SK-MEL-5 (cell line): ENCODE results near the gene FAM107A. TPM values are rescaled to one million over a fixed set of nuclear protein-coding genes. Genes with fewer than 3 reads are reported as not detected.

Experiments
- DNase-seq: peaks from one replicate; pipeline ENCODE4 v3.0.0-alpha.2; 2016; ENCODE audit warnings: low read depth, low spot score
- in situ Hi-C: cut with HindIII; loops from 2 replicates; pipeline ENCODE4 v1.10.0; 2016; ENCODE audit warnings: low sequenced_read_pairs, high pct_unique_total_duplicates, low pct_unique_long_range_greater_than_20kb
- total RNA-seq: library from RNA; depleted of rRNA; stranded (reverse); fragments of >200 nt; shearing (Covaris generic); gene quantifications from 2 replicates; pipeline ENCODE4 v1.2.3, GENCODE V29; 2014

Gene FAM107A
- total RNA-seq, 1 experiment from 2014 or later, result not detected

- in situ Hi-C loops, result no loop called here
These were observed 3.6 kb downstream of the FAM107A start for GRCh38 chr3:58573640-58574039.

DNA sequence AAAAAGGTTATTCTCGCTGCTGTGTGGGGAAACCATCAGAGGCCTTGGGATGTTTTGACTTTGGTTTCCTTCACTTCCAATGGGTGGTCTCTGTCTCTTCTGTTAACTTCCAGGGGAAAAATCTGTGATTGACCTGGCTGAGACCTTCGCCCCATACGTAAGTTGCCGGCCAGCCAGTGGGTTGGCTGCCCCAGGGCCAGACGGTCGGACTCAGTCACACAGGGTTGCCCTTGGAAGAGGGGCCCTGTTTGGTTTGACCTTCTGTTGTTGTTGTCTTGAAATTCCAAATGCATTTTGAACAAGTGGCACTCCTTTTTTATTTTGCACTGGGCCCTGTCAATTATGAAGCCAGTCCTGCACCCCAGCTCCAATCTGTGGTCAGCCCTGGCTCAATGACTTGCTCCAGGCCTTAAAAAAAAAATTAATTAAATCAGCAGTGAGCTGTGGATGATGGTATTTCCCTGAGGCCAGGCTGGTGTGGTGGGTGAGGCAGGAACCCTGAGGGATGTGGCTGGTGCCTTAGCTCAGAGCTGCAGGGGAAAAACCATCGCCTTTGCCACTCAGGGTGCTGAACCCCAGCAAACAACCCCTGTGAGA lies 4.5 kb downstream of the FAM107A start:
- in situ Hi-C loops, result no loop called here
- DNase-seq, result no peak

More at GRCh38 chr3:58573640-58574039, 3.6 kb downstream of the FAM107A start:
- no peak for DNase-seq

- in situ Hi-C loops, result no loop called here
- peak; percentile 51 for DNase-seq
These were observed 5.1 kb downstream of the FAM107A start for GRCh38 chr3:58572013-58572633.

- in situ Hi-C loops, result no loop called here
- no peak for DNase-seq
These were observed 6.3 kb downstream of the FAM107A start for GRCh38 chr3:58570851-58571250.

DNA sequence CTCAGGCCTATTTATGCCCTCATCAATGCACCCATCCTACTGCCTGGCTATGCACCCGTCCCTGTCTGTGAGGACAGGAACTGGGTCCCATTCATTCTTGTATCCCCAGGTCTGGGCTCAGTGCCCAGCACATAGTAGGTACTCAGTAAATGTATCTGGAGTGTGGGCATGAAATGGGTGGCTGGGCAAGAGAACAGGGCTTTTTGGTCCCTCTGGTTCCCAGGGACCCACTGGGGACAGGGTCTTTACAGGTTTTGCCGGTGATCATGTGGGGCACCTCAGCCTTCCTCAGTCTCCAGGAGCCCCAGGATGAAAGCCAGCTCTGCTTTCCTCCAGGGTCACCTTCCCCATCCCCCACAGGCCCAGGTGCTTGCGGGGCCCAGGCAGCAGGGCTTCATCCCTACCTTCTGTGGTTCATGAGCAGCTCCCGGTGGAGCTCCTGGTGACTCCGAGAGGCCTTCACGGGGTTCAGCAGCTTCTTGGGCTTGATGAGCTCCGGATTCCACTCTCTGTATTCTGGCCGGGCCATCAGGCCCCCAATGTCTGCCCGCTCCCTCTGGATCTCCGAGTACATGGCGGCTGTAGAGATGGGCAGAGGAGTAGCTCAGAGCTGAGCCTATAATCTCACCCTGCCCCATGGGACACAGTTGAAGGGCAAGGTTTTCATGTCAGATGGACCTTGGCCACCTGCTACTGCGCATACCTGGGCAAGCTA lies 7.7 kb downstream of the FAM107A start:
- in situ Hi-C loops, result no loop called here
- DNase-seq, result no peak

DNA sequence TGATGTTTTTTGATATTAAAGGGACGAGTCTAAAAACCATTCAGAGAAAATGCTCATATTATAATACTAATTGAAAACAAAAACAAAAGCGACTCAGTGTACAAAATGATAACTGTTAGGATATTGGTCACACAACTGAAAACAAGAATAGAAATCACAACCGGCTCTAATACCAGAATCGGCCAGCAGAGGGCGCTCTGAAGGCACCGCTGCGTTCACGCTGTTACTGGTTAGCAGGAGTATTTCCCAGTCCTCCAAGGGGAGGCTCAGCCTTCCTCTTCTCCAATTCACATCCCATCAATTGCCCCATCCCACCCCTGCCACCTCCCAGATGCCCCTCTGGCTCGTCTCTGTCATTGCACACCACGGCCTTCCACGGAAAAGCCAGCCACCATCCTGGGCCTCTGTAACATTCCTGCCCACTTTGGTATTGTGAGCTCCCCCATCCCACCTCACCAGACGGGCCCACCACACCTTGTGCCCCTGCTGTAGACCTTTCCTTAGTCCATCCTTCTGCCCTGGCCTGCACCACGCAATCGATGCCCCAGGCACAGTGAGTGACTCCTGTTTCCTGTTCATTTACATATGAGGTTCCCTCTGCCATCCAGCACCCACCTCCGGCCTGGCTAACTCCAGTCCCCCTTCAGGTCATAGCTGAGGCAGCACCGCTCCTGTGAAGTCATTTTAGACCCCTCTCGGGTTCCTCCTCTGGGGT lies 8.5 kb downstream of the FAM107A start:
- peak; percentile 74 for DNase-seq
- in situ Hi-C loops, result no loop called here

- DNase-seq, result no peak
- in situ Hi-C loops, result no loop called here
These were observed 10.0 kb downstream of the FAM107A start for GRCh38 chr3:58567251-58567515.

- no peak for DNase-seq
- in situ Hi-C loops, result no loop called here
These were observed 10.6 kb downstream of the FAM107A start for GRCh38 chr3:58566398-58567250.

GRCh38 chr3:58565621-58566397 lies 11.4 kb downstream of the FAM107A start:
- in situ Hi-C loops, result no loop called here
- no peak for DNase-seq

- in situ Hi-C loops, result no loop called here
- no peak for DNase-seq
These were observed 12.6 kb downstream of the FAM107A start for GRCh38 chr3:58564456-58565160.

DNA sequence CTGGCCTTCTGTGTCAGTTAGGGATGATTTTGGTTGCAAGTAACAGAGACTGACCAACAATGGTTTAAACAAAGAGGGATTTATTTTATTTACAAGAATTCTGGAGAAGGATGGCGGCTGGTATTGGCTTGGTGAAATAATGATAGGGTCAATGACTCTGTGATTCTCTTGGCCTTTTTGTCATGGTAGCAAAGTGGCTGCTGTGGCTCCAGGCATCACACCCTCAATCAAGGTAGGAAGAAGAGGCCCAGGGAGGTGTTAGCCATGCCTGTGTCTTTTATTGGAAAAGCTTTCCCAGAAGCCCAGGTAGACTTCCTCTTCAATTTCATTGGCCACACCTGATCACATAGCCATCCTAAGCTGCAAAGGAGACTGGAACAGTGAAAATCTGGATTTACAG lies 13.1 kb downstream of the FAM107A start:
- in situ Hi-C loops, result no loop called here

GRCh38 chr3:58563386-58564035 lies 13.7 kb downstream of the FAM107A start:
- DNase-seq, result no peak
- in situ Hi-C loops, result no loop called here

More for the DNA sequence above, 13.1 kb downstream of the FAM107A start:
- no peak for DNase-seq

GRCh38 chr3:58562498-58562897 lies 14.7 kb downstream of the FAM107A start:
- no peak for DNase-seq
- in situ Hi-C loops, result no loop called here

DNA sequence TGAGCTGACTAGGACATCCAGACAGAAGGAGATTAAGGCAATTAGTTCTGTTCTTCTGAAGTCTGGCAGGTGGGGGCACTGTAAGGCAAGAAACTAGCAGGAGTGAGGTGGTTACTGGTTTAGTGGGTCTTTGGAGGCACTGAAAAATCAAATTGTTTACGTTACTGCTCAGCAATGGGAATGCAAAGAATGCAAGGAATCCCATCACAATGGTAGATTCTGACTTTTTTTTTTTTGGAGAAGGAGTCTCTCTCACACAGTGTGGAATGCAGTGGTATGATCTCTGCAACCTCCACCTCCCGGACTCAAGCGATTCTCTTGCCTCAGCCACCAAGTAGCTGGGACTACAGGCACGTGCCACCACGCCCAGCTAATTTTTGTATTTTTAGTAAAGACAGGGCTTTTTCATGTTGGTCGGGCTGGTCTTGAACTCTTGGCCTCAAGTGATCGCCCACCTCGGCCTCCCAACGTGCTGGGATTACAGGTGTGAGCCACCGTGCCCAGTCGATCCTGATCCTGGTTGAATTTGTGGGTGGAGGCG lies 16.4 kb downstream of the FAM107A start:
- peak; percentile 56 for DNase-seq
- in situ Hi-C loops, result no loop called here

- in situ Hi-C loops, result no loop called here
These were observed 17.6 kb downstream of the FAM107A start for GRCh38 chr3:58559586-58559985.

DNA sequence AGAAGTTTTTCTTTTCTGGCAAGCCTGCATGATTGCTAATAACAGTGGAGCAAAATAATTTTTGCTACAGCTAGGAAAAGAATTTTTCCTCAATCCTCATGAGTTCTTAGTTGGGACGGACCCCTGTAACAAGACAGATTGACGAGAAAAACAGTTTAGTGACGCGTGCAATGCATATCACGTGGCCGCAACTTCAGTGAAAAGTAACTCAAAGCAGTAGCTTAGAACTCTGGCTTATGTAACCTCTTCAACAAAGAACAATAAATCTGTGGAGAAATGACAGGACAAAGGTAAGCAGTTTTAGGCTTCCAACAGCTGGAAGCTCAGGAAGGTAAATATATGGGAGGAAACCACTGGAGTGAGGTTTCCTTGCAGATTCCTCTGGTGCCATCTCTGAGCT lies 19.7 kb downstream of the FAM107A start:
- no peak for DNase-seq
- in situ Hi-C loops, result no loop called here

More at GRCh38 chr3:58559586-58559985, 17.6 kb downstream of the FAM107A start:
- DNase-seq, result no peak
